Neural cell (in vitro differentiated cells): ENCODE data around the gene SLC25A48.

Source experiments
- CTCF ChIP-seq: fragments of 450-650 bp; IDR thresholded peaks from 2 replicates; pipeline ENCODE4 v1.5.1; 2014; ENCODE audit warnings: antibody characterized with exemption, mild to moderate bottlenecking, moderate library complexity; ENCODE audit not compliant: poor library complexity, severe bottlenecking
- POLR2AphosphoS5 ChIP-seq: IDR thresholded peaks from 2 replicates; pipeline ENCODE4 v1.6.1; 2012

- TF ChIP-seq CTCF (no peak), POLR2AphosphoS5 (no peak)
These were observed 70.7 kb downstream of the SLC25A48 start for GRCh38 chr5:135905144-135905543.
